KOPT-K1 (cell line): ENCODE results near the gene DOK7.

Source experiments
- H3K27ac ChIP-seq: fragments of 200-600 bp; sonication (generic); 2 replicates; pipeline ENCODE4 v1.5.1; 2016; ENCODE audit warnings: antibody characterized with exemption, mild to moderate bottlenecking, low read depth, low read length; ENCODE audit not compliant: poor library complexity, severe bottlenecking
- H3K36me3 ChIP-seq: fragments of 200-600 bp; sonication (generic); 2 replicates; pipeline ENCODE4 v1.5.1; 2017; ENCODE audit warnings: antibody characterized with exemption, mild to moderate bottlenecking, low read length, moderate library complexity; ENCODE audit not compliant: insufficient read depth
- H3K9me3 ChIP-seq: fragments of 200-600 bp; sonication (generic); 2 replicates; pipeline ENCODE4 v1.5.1; 2017; ENCODE audit warnings: antibody characterized with exemption, low read length, mild to moderate bottlenecking; ENCODE audit not compliant: insufficient read depth, poor library complexity, severe bottlenecking

Gene DOK7

GRCh38 chr4:3462790-3463415, at the start of gene DOK7:
Gene DOK7 (plus strand): TSS chr4:3463306. CDS start chr4:3463376, 70 bp downstream.
- Histone ChIP-seq H3K36me3 (no peaks in the 10 kb centered on the region), H3K27ac (no peak within 1 kb of the TSS), H3K9me3 (no peaks in the 10 kb centered on the region)

GRCh38 chr4:3413675-3414420, 49.3 kb upstream of the DOK7 start:
- H3K9me3 ChIP-seq, result no peaks in the 10 kb centered on the region
- no peaks in the 10 kb centered on the region for H3K36me3 ChIP-seq
- no peak overlapping the region for H3K27ac ChIP-seq

- H3K36me3 ChIP-seq, result no peaks in the 10 kb centered on the region
- no peaks in the 10 kb centered on the region for H3K9me3 ChIP-seq
- H3K27ac ChIP-seq, result no peak overlapping the region
These were observed 48.5 kb upstream of the DOK7 start for GRCh38 chr4:3414421-3415279.

- Histone ChIP-seq H3K36me3 (no peaks in the 10 kb centered on the region), H3K9me3 (no peaks in the 10 kb centered on the region), H3K27ac (no peak overlapping the region)
These were observed 47.5 kb upstream of the DOK7 start for GRCh38 chr4:3415471-3416141.

- Histone ChIP-seq H3K27ac (no peak overlapping the region), H3K9me3 (no peaks in the 10 kb centered on the region), H3K36me3 (no peaks in the 10 kb centered on the region)
These were observed 46.8 kb upstream of the DOK7 start for GRCh38 chr4:3416270-3416669.

- no peaks in the 10 kb centered on the region for H3K36me3 ChIP-seq
- H3K27ac ChIP-seq, result no peak overlapping the region
- no peaks in the 10 kb centered on the region for H3K9me3 ChIP-seq
These were observed 46.3 kb upstream of the DOK7 start for GRCh38 chr4:3416821-3417221.

- Histone ChIP-seq H3K27ac (no peak overlapping the region), H3K9me3 (no peaks in the 10 kb centered on the region), H3K36me3 (no peaks in the 10 kb centered on the region)
These were observed 45.7 kb upstream of the DOK7 start for GRCh38 chr4:3417448-3417847.

- Histone ChIP-seq H3K27ac (no peak overlapping the region), H3K9me3 (no peaks in the 10 kb centered on the region), H3K36me3 (no peaks in the 10 kb centered on the region)
These were observed 44.9 kb upstream of the DOK7 start for GRCh38 chr4:3418029-3418762.

GRCh38 chr4:3419836-3420605, 43.1 kb upstream of the DOK7 start:
- Histone ChIP-seq H3K9me3 (no peaks in the 10 kb centered on the region), H3K27ac (no peak overlapping the region), H3K36me3 (no peaks in the 10 kb centered on the region)

- Histone ChIP-seq H3K9me3 (no peaks in the 10 kb centered on the region), H3K27ac (no peak overlapping the region), H3K36me3 (no peaks in the 10 kb centered on the region)
These were observed 42.5 kb upstream of the DOK7 start for GRCh38 chr4:3420606-3420955.

- no peak overlapping the region for H3K27ac ChIP-seq
- no peaks in the 10 kb centered on the region for H3K36me3 ChIP-seq
- no peaks in the 10 kb centered on the region for H3K9me3 ChIP-seq
These were observed 42.1 kb upstream of the DOK7 start for GRCh38 chr4:3420956-3421355.

- H3K9me3 ChIP-seq, result no peaks in the 10 kb centered on the region
- no peaks in the 10 kb centered on the region for H3K36me3 ChIP-seq
- no peak overlapping the region for H3K27ac ChIP-seq
These were observed 41.6 kb upstream of the DOK7 start for GRCh38 chr4:3421470-3421869.

GRCh38 chr4:3422241-3422801, 40.8 kb upstream of the DOK7 start:
- Histone ChIP-seq H3K9me3 (no peaks in the 10 kb centered on the region), H3K27ac (no peak overlapping the region), H3K36me3 (no peaks in the 10 kb centered on the region)
